Lower leg skin (tissue), 3 donors: ENCODE data around the gene CD109.

Source experiments
- POLR2A ChIP-seq, 2 donors: fragments of 450-650 bp; IDR thresholded peaks; one replicate each; pipeline ENCODE4 v1.6.1; 2016 to 2017; ENCODE audit warnings: antibody characterized with exemption in 2 of 2, mild to moderate bottlenecking in 1 of 2, moderate library complexity in 1 of 2
- TF ChIP-seq, protein P1 (sequence below), 3 donors: fragments of 450-650 bp; IDR thresholded peaks; one replicate each; pipeline ENCODE4 v1.5.1; 2016; ENCODE audit warnings: antibody characterized with exemption in 3 of 3, mild to moderate bottlenecking in 3 of 3, moderate library complexity in 2 of 3

DNA sequence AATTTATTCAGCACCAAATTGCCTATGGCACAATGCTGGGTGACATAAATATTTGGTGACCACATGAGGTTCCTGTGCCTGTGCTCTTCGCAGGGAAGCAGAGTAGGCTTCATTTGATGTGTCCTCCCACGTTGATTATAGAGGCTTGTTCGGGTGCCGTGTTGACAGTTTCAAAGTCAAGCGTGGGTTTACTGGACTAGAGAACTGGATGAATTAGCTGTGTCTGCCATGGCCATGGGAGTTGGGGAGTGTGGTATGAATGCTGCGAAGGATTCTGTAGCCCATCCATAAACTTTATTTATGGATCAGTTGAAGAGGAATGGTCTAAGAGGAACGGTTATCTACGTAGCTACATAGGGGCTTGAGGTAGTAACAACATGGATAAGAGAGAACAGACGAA lies 11.0 kb downstream of the CD109 start:
- TF ChIP-seq, protein P1, sequence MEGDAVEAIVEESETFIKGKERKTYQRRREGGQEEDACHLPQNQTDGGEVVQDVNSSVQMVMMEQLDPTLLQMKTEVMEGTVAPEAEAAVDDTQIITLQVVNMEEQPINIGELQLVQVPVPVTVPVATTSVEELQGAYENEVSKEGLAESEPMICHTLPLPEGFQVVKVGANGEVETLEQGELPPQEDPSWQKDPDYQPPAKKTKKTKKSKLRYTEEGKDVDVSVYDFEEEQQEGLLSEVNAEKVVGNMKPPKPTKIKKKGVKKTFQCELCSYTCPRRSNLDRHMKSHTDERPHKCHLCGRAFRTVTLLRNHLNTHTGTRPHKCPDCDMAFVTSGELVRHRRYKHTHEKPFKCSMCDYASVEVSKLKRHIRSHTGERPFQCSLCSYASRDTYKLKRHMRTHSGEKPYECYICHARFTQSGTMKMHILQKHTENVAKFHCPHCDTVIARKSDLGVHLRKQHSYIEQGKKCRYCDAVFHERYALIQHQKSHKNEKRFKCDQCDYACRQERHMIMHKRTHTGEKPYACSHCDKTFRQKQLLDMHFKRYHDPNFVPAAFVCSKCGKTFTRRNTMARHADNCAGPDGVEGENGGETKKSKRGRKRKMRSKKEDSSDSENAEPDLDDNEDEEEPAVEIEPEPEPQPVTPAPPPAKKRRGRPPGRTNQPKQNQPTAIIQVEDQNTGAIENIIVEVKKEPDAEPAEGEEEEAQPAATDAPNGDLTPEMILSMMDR (IDR thresholded peaks at IDR 0.05) = no peak
- TF ChIP-seq POLR2A (IDR thresholded peaks at IDR 0.05) = no peak
